ENCODE measurements around the gene SLC29A4. TPM values are rescaled to one million over a fixed set of nuclear protein-coding genes. Genes with fewer than 3 reads are reported as not detected.
"Not testable (repeated sequence)": the region's sequence is repeated elsewhere in the genome, so short reads cannot be mapped to it uniquely, and the experiment has no call there.

The SLC29A4 gene
- total RNA-seq, 1 experiment from 2014 or later = 0.56 TPM

- no peaks in the 10 kb centered on the region for H3K4me1 Mint-ChIP-seq (ENCODE audit: insufficient read depth, unreplicated experiment)
- no peaks in the 10 kb centered on the region for H3K27me3 Mint-ChIP-seq (ENCODE audit: insufficient read depth, unreplicated experiment)
- no peak for DNase-seq (ENCODE audit: unreplicated experiment)
- CTCF ChIA-PET = no interaction called here
- no peak overlapping the region for H3K4me3 Mint-ChIP-seq (ENCODE audit: unreplicated experiment)
- intact Hi-C loops (cut with micrococcal nuclease) = no loop called here
- no peak for TF ChIP-seq CTCF (IDR thresholded peaks at IDR 0.05; ENCODE audit: unreplicated experiment)
- no TSS peak for BruUV-seq (replicated peaks)
- H3K9me3 Mint-ChIP-seq (ENCODE audit: unreplicated experiment) = no peaks in the 10 kb centered on the region
- POLR2A ChIA-PET = no interaction called here
- H3K36me3 Mint-ChIP-seq (ENCODE audit: insufficient read depth, unreplicated experiment) = peaks cover 12% of the 10 kb centered on the region
- H3K27ac Mint-ChIP-seq (ENCODE audit: low read depth, unreplicated experiment) = no peak overlapping the region
Observed at GRCh38 chr7:5278766-5279165, 4.0 kb upstream of the SLC29A4 start.

- DNase-seq (ENCODE audit: unreplicated experiment) = no peak
- H3K9me3 Mint-ChIP-seq (ENCODE audit: unreplicated experiment) = no peaks in the 10 kb centered on the region
- no peaks in the 10 kb centered on the region for H3K4me1 Mint-ChIP-seq (ENCODE audit: insufficient read depth, unreplicated experiment)
- BruUV-seq (replicated peaks) = no TSS peak
- POLR2A ChIA-PET = interaction anchor here (0.6 kb wide), 1 partner anchor 150 kb away, joined by 3 read pairs; no protein-coding TSS in a partner anchor
- TF ChIP-seq CTCF (IDR thresholded peaks at IDR 0.05; ENCODE audit: unreplicated experiment) = no peak
- H3K4me3 Mint-ChIP-seq (ENCODE audit: unreplicated experiment) = no peak overlapping the region
- H3K27me3 Mint-ChIP-seq (ENCODE audit: insufficient read depth, unreplicated experiment) = no peaks in the 10 kb centered on the region
- CTCF ChIA-PET = interaction anchor here (1.5 kb wide), 1 partner anchor 40 kb away, joined by 4 read pairs; no protein-coding TSS in a partner anchor
- peaks cover 8% of the 10 kb centered on the region for H3K36me3 Mint-ChIP-seq (ENCODE audit: insufficient read depth, unreplicated experiment)
- intact Hi-C loops (cut with micrococcal nuclease) = no loop called here
- no peak overlapping the region for H3K27ac Mint-ChIP-seq (ENCODE audit: low read depth, unreplicated experiment)
Observed at GRCh38 chr7:5279734-5280133, 3.0 kb upstream of the SLC29A4 start.

- CTCF ChIA-PET; DNase-seq (ENCODE audit: unreplicated experiment); H3K27ac Mint-ChIP-seq (ENCODE audit: low read depth, unreplicated experiment); intact Hi-C loops (cut with micrococcal nuclease); BruUV-seq (replicated peaks); H3K27me3 Mint-ChIP-seq (ENCODE audit: insufficient read depth, unreplicated experiment); H3K4me1 Mint-ChIP-seq (ENCODE audit: insufficient read depth, unreplicated experiment); H3K9me3 Mint-ChIP-seq (ENCODE audit: unreplicated experiment); H3K36me3 Mint-ChIP-seq (ENCODE audit: insufficient read depth, unreplicated experiment); H3K4me3 Mint-ChIP-seq (ENCODE audit: unreplicated experiment); POLR2A ChIA-PET: not testable (repeated sequence)
Observed at GRCh38 chr7:5281598-5282500, 894 bp upstream of the SLC29A4 start.

GRCh38 chr7:5283421-5284303 is 919 bp downstream of the SLC29A4 start:
- no peak overlapping the region for H3K27ac Mint-ChIP-seq (ENCODE audit: low read depth, unreplicated experiment)

More at GRCh38 chr7:5283421-5284303, 919 bp downstream of the SLC29A4 start:
- intact Hi-C loops (cut with micrococcal nuclease) = no loop called here
- H3K36me3 Mint-ChIP-seq (ENCODE audit: insufficient read depth, unreplicated experiment) = peaks cover 6% of the 10 kb centered on the region
- ChIA-PET CTCF (no interaction called here), POLR2A (no interaction called here)
- BruUV-seq (replicated peaks) = no TSS peak
- H3K4me1 Mint-ChIP-seq (ENCODE audit: insufficient read depth, unreplicated experiment) = no peaks in the 10 kb centered on the region
- H3K9me3 Mint-ChIP-seq (ENCODE audit: unreplicated experiment) = no peaks in the 10 kb centered on the region
- DNase-seq (ENCODE audit: unreplicated experiment) = no peak
- no peak for TF ChIP-seq CTCF (IDR thresholded peaks at IDR 0.05; ENCODE audit: unreplicated experiment)
- H3K4me3 Mint-ChIP-seq (ENCODE audit: unreplicated experiment) = no peak overlapping the region
- no peaks in the 10 kb centered on the region for H3K27me3 Mint-ChIP-seq (ENCODE audit: insufficient read depth, unreplicated experiment)
